HepG2 (cell line): Measurements from ENCODE around the gene PPP2R5E. TPM values are rescaled to one million over a fixed set of nuclear protein-coding genes. Genes with fewer than 3 reads are reported as not detected.

Source experiments
- CREM ChIP-seq, 2 experiments: sonication (generic) in 1 of 2; formaldehyde crosslinking in 1 of 2; IDR thresholded peaks; 2 replicates each; pipeline versions ENCODE4 v1.4.0 to v1.6.1; 2016 to 2020; ENCODE audit warnings: antibody characterized with exemption in 1 of 2, mild to moderate bottlenecking in 1 of 2, missing genetic modification reagents in 1 of 2
- DR1 ChIP-seq: sonication (generic); formaldehyde crosslinking; IDR thresholded peaks from 2 replicates; pipeline ENCODE4 v1.8.0; 2021; ENCODE audit warnings: mild to moderate bottlenecking, missing genetic modification reagents, inconsistent platforms
- EEA1 ChIP-seq: sonication (generic); formaldehyde crosslinking; IDR thresholded peaks from 2 replicates; pipeline ENCODE4 v1.5.1; 2020; ENCODE audit warnings: mild to moderate bottlenecking, missing genetic modification reagents, borderline replicate concordance
- HNRNPLL ChIP-seq: fragments of 200-400 bp; formaldehyde crosslinking; IDR thresholded peaks from 2 replicates; pipeline ENCODE4 v1.6.1; 2017; ENCODE audit warnings: mild to moderate bottlenecking, low read depth, low read length; ENCODE audit not compliant: poor library complexity, severe bottlenecking
- MXD1 ChIP-seq: sonication (generic); formaldehyde crosslinking; IDR thresholded peaks from 2 replicates; pipeline ENCODE4 v1.4.0; 2020; ENCODE audit warnings: mild to moderate bottlenecking, missing genetic modification reagents
- NRL ChIP-seq: sonication (generic); formaldehyde crosslinking; IDR thresholded peaks from 2 replicates; pipeline ENCODE4 v1.5.0; 2020; ENCODE audit warnings: missing genetic modification reagents, mild to moderate bottlenecking, moderate library complexity, borderline replicate concordance
- REL ChIP-seq: sonication (generic); formaldehyde crosslinking; conservative IDR thresholded peaks from 2 replicates; pipeline ENCODE4 v1.8.0; 2022; ENCODE audit warnings: mild to moderate bottlenecking, missing genetic modification reagents, moderate library complexity
- SMARCC2 ChIP-seq: fragments of 450-650 bp; IDR thresholded peaks from 2 replicates; pipeline ENCODE4 v1.6.1; 2017; ENCODE audit warnings: antibody characterized with exemption, mild to moderate bottlenecking
- TGIF2 ChIP-seq: IDR thresholded peaks from 2 replicates; pipeline ENCODE4 v1.6.1; 2016; ENCODE audit warnings: control low read depth, missing compliant biosample characterization
- THAP9 ChIP-seq: sonication (generic); formaldehyde crosslinking; IDR thresholded peaks from 2 replicates; pipeline ENCODE4; 2020; ENCODE audit warnings: missing genetic modification reagents, mild to moderate bottlenecking, borderline replicate concordance
- ZFP1 ChIP-seq: IDR thresholded peaks from 2 replicates; pipeline ENCODE4 v1.6.1; 2016
- ZFP36L2 ChIP-seq: sonication (generic); formaldehyde crosslinking; IDR thresholded peaks from 2 replicates; pipeline ENCODE4 v1.4.0; 2020; ENCODE audit warnings: missing genetic modification reagents
- ZNF12 ChIP-seq: sonication (generic); formaldehyde crosslinking; IDR thresholded peaks from 2 replicates; pipeline ENCODE4 v1.5.0; 2020; ENCODE audit warnings: missing genetic modification reagents
- ZNF275 ChIP-seq: sonication (generic); formaldehyde crosslinking; IDR thresholded peaks from 2 replicates; pipeline ENCODE4 v1.8.0; 2022; ENCODE audit warnings: missing genetic modification reagents, mild to moderate bottlenecking, inconsistent platforms, borderline replicate concordance
- ZNF282 ChIP-seq: fragments of 450-650 bp; IDR thresholded peaks from 2 replicates; pipeline ENCODE4 v1.6.1; 2018; ENCODE audit not compliant: partially characterized antibody
- ZNF333 ChIP-seq: sonication (generic); formaldehyde crosslinking; IDR thresholded peaks from 2 replicates; pipeline ENCODE4 v1.4.0; 2020; ENCODE audit warnings: mild to moderate bottlenecking, missing genetic modification reagents, borderline replicate concordance
- ZNF354B ChIP-seq: sonication (generic); formaldehyde crosslinking; IDR thresholded peaks from 2 replicates; pipeline ENCODE4 v1.8.0; 2022; ENCODE audit warnings: mild to moderate bottlenecking, missing genetic modification reagents
- ZNF367 ChIP-seq: sonication (generic); formaldehyde crosslinking; IDR thresholded peaks from 2 replicates; pipeline ENCODE4 v1.4.0; 2020; ENCODE audit warnings: missing genetic modification reagents, borderline replicate concordance
- ZNF382 ChIP-seq: sonication (generic); formaldehyde crosslinking; IDR thresholded peaks from 2 replicates; pipeline ENCODE4 v1.5.0; 2020; ENCODE audit warnings: missing genetic modification reagents, mild to moderate bottlenecking, borderline replicate concordance
- ZNF513 ChIP-seq: sonication (generic); formaldehyde crosslinking; conservative IDR thresholded peaks from 2 replicates; pipeline ENCODE4 v1.5.0; 2020; ENCODE audit warnings: missing genetic modification reagents
- ZNF678 ChIP-seq: sonication (generic); formaldehyde crosslinking; IDR thresholded peaks from 2 replicates; pipeline ENCODE4 v1.4.0; 2020; ENCODE audit warnings: mild to moderate bottlenecking, missing genetic modification reagents
- ZNF746 ChIP-seq: sonication (generic); formaldehyde crosslinking; IDR thresholded peaks from 2 replicates; pipeline ENCODE4 v1.8.0; 2022; ENCODE audit warnings: mild to moderate bottlenecking, missing genetic modification reagents
- polyA plus RNA-seq, 8 experiments: library from polyadenylated mRNA; depleted of rRNA in 3 of 8; stranded (reverse) in 7 of 8; unstranded in 1 of 8; fragments of >200 nt; fragmentation: Illumina TruSeq in 4 of 8; extraction: Trizol in 4 of 8; gene quantifications; 2 replicates each; pipeline versions ENCODE4 v1.2.1 to v1.2.3, GENCODE V29; 2011 to 2016; ENCODE audit warnings: low read depth in 4 of 8, missing spikeins in 1 of 8, mixed read lengths in 1 of 8; ENCODE audit not compliant: insufficient read depth in 1 of 8
- total RNA-seq, 5 experiments: library from RNA; depleted of rRNA; stranded (reverse); fragments of >200 nt; fragmentation: Illumina TruSeq; extraction: Trizol; gene quantifications; 2 replicates each; pipeline ENCODE4 v1.2.3, GENCODE V29; 2016; ENCODE audit warnings: low read depth in 1 of 5

PPP2R5E gene
- total and polyA plus RNA-seq, 2 of the 13 experiments (the other 11 are each of a cell fraction or from before 2014, with no cell fraction given): 8.9 to 11.0 TPM

- TF ChIP-seq ZNF746 (CRISPR knock-in tag): no peak
- no peak for TF ChIP-seq THAP9 (CRISPR knock-in tag)
- no peak for TF ChIP-seq REL (CRISPR knock-in tag)
- no peak for TF ChIP-seq ZNF354B
- no peak for TF ChIP-seq CREM (IDR thresholded peaks at IDR 0.05)
- TF ChIP-seq CREM (CRISPR knock-in tag; IDR thresholded peaks at IDR 0.05): no peak
- no peak for TF ChIP-seq DR1 (CRISPR knock-in tag)
- no peak for TF ChIP-seq SMARCC2
- no peak for TF ChIP-seq ZNF678 (CRISPR knock-in tag)
- TF ChIP-seq ZFP36L2 (CRISPR knock-in tag): no peak
- TF ChIP-seq MXD1: no peak
- TF ChIP-seq ZNF513 (CRISPR knock-in tag): no peak
- no peak for TF ChIP-seq ZNF333
- TF ChIP-seq ZFP1 (CRISPR knock-in tag): 0 out of 2 replicates have a peak, but pooled peaks have one; percentile 14
- TF ChIP-seq EEA1 (CRISPR knock-in tag): no peak
- TF ChIP-seq ZNF275 (CRISPR knock-in tag): no peak
- no peak for TF ChIP-seq ZNF282
- TF ChIP-seq ZNF367 (CRISPR knock-in tag): no peak
- no peak for TF ChIP-seq NRL (CRISPR knock-in tag)
- no peak for TF ChIP-seq HNRNPLL
- no peak for TF ChIP-seq ZNF382 (CRISPR knock-in tag)
- 0 out of 2 replicates have a peak, but pooled peaks have one; percentile 38 for TF ChIP-seq ZNF12 (CRISPR knock-in tag)
- TF ChIP-seq TGIF2: no peak
Measured at GRCh38 chr14:63470962-63471793, 72.0 kb downstream of the PPP2R5E start (continued).
